ENCODE data around the gene GGPS1. TPM values are rescaled to one million over a fixed set of nuclear protein-coding genes. Genes with fewer than 3 reads are reported as not detected.

GGPS1 gene
- polyA plus RNA-seq, 1 donor from 2014 or later: 71.9 TPM

GRCh38 chr1:235342039-235342438 lies 13.7 kb downstream of the GGPS1 start:
- Histone ChIP-seq H3K27me3 (ENCODE audit: insufficient read depth, low read depth, low read length) (no peaks in the 10 kb centered on the region), H3K9me2 (ENCODE audit: insufficient read depth, low read length) (no peaks in the 10 kb centered on the region), H3K27ac (ENCODE audit: low read length) (no peak overlapping the region), H2AFZ (ENCODE audit: low read depth, low read length) (no peak overlapping the region), H3K4me2 (ENCODE audit: low read length) (no peak overlapping the region), H3K4me3 (ENCODE audit: low read length) (no peak overlapping the region), H3F3A (ENCODE audit: insufficient read depth, low read length, poor library complexity, severe bottlenecking) (no peaks in the 10 kb centered on the region), H3K9me3 (ENCODE audit: low read length) (no peaks in the 10 kb centered on the region), H3K9ac (ENCODE audit: low read length) (no peak overlapping the region), H3K79me2 (replicated peaks; ENCODE audit: insufficient read depth, low read length) (no peaks in the 10 kb centered on the region), H3K36me3 (ENCODE audit: insufficient read depth, low read length) (peaks cover 4% of the 10 kb centered on the region), H4K20me1 (ENCODE audit: insufficient read depth) (no peaks in the 10 kb centered on the region)
- TF ChIP-seq SMC3 (conservative IDR thresholded peaks at IDR 0.05; ENCODE audit: poor library complexity) (no peak), MXI1 (conservative IDR thresholded peaks at IDR 0.05; ENCODE audit: poor library complexity, severe bottlenecking) (no peak), REST (IDR thresholded peaks at IDR 0.05; ENCODE audit: borderline replicate concordance) (no peak), CTCF (IDR thresholded peaks at IDR 0.05; ENCODE audit: poor library complexity, severe bottlenecking) (no peak), RAD21 (conservative IDR thresholded peaks at IDR 0.05) (no peak), EZH2 (IDR thresholded peaks at IDR 0.05; ENCODE audit: borderline replicate concordance, insufficient read depth, low read length, poor library complexity, severe bottlenecking) (no peak), TAF1 (IDR thresholded peaks at IDR 0.05; ENCODE audit: low read depth) (no peak), POLR2AphosphoS5 (IDR thresholded peaks at IDR 0.05) (no peak), EP300 (conservative IDR thresholded peaks at IDR 0.05; ENCODE audit: poor library complexity, severe bottlenecking) (no peak)

- Histone ChIP-seq H3K4me3 (ENCODE audit: low read length) (no peak overlapping the region), H3K79me2 (replicated peaks; ENCODE audit: insufficient read depth, low read length) (no peaks in the 10 kb centered on the region), H3K4me2 (ENCODE audit: low read length) (no peak overlapping the region), H3K27ac (ENCODE audit: low read length) (no peak overlapping the region), H3K27me3 (ENCODE audit: insufficient read depth, low read depth, low read length) (no peaks in the 10 kb centered on the region), H3K9me3 (ENCODE audit: low read length) (no peaks in the 10 kb centered on the region), H2AFZ (ENCODE audit: low read depth, low read length) (no peak overlapping the region), H3K36me3 (ENCODE audit: insufficient read depth, low read length) (peaks cover 4% of the 10 kb centered on the region), H3K9me2 (ENCODE audit: insufficient read depth, low read length) (no peaks in the 10 kb centered on the region), H3K9ac (ENCODE audit: low read length) (no peak overlapping the region), H3F3A (ENCODE audit: insufficient read depth, low read length, poor library complexity, severe bottlenecking) (no peaks in the 10 kb centered on the region), H4K20me1 (ENCODE audit: insufficient read depth) (no peaks in the 10 kb centered on the region)
- no peak for TF ChIP-seq EZH2 (IDR thresholded peaks at IDR 0.05; ENCODE audit: borderline replicate concordance, insufficient read depth, low read length, poor library complexity, severe bottlenecking)
- TF ChIP-seq MXI1 (conservative IDR thresholded peaks at IDR 0.05; ENCODE audit: poor library complexity, severe bottlenecking): no peak
- TF ChIP-seq EP300 (conservative IDR thresholded peaks at IDR 0.05; ENCODE audit: poor library complexity, severe bottlenecking): no peak
- no peak for TF ChIP-seq POLR2AphosphoS5 (IDR thresholded peaks at IDR 0.05)
These were observed 14.1 kb downstream of the GGPS1 start for GRCh38 chr1:235342471-235342870.
